Measurements from ENCODE around the gene ESPNL.

ESPNL gene

GRCh38 chr2:238155051-238155760 is 55.1 kb downstream of the ESPNL start:
- no peak for DNase-seq

GRCh38 chr2:238155761-238156694 is 55.9 kb downstream of the ESPNL start:
- DNase-seq, result no peak

GRCh38 chr2:238157506-238158017 is 57.4 kb downstream of the ESPNL start:
- no peak for DNase-seq

GRCh38 chr2:238158018-238158508 is 57.9 kb downstream of the ESPNL start:
- no peak for DNase-seq

GRCh38 chr2:238158509-238159070 is 58.5 kb downstream of the ESPNL start, which contains the start of gene ERFE:
ERFE (plus strand) TSS chr2:238158970; CDS start chr2:238159008, 38 bp downstream.
- peak in 3 of 58 donors; percentile 7 to 23 (median 21) for DNase-seq

- DNase-seq, result no peak
These were observed 59.0 kb downstream of the ESPNL start for GRCh38 chr2:238159071-238159539.

GRCh38 chr2:238159661-238160205 is 59.6 kb downstream of the ESPNL start:
- DNase-seq, result no peak

- DNase-seq, result peak in 2 of 58 donors; percentile 26 to 27
These were observed 60.3 kb downstream of the ESPNL start for GRCh38 chr2:238160206-238161129.

- no peak for DNase-seq
These were observed 61.3 kb downstream of the ESPNL start for GRCh38 chr2:238161291-238162051.

GRCh38 chr2:238162251-238162845 is 62.2 kb downstream of the ESPNL start:
- DNase-seq, result no peak

- DNase-seq, result no peak
These were observed 62.8 kb downstream of the ESPNL start for GRCh38 chr2:238162846-238163441.

GRCh38 chr2:238163481-238164198 is 63.5 kb downstream of the ESPNL start:
- DNase-seq, result no peak

- DNase-seq, result no peak
These were observed 64.8 kb downstream of the ESPNL start for GRCh38 chr2:238164906-238165287.

GRCh38 chr2:238165288-238165921 is 65.3 kb downstream of the ESPNL start:
- no peak for DNase-seq

GRCh38 chr2:238166391-238167343 is 66.5 kb downstream of the ESPNL start:
- DNase-seq, result no peak

- DNase-seq, result no peak
These were observed 67.2 kb downstream of the ESPNL start for GRCh38 chr2:238167344-238167715.

Data from anterior cingulate cortex (tissue), 58 donors.